ENCODE data around the gene CHML. TPM values are rescaled to one million over a fixed set of nuclear protein-coding genes. Genes with fewer than 3 reads are reported as not detected.

The CHML gene
- total and polyA plus RNA-seq, 10 donors = 2.2 to 14.2 (median 10.6) TPM

DNA sequence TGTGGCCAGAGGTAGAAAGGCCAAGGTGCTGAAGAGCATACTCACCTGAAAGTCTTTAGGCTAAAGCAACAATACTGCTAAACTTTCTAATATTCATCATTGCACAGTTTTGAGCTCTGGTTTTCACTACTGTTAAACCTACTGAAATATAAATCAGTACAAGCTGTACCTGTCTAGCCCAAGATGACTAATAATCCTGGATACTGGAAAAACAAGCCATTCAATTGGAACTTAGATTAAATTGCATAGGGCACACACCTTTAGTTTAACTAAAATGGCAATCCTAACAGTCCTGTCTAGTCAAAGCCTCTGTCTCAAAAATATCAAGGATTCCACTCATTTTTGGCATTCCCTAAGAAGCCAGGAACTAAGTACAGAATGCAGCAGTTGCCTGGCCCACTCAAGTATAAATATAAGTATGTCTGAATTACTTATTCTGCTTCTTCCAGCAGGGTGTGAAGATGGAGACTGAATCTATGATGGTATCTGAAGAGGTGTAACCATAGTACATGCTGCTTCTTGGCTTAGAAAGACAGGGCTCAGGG is 3.1 kb downstream of the CHML start:
- Histone ChIP-seq H3K4me1 (peaks cover 18 to 59% (median 41%) of the 10 kb centered on the region in 6 donors), H3K9me3 (no peaks in the 10 kb centered on the region), H3K27me3 (replicated peaks in 1 of 7) (no peaks in the 10 kb centered on the region), H3K4me3 (peak overlapping the region in 1 of 8 donors; percentile 87), H3K36me3 (peaks cover 0 to 23% (median 8%) of the 10 kb centered on the region in 6 donors), H3K27ac (peak overlapping the region in 1 of 8 donors; percentile 9)
- TF ChIP-seq, protein P1, sequence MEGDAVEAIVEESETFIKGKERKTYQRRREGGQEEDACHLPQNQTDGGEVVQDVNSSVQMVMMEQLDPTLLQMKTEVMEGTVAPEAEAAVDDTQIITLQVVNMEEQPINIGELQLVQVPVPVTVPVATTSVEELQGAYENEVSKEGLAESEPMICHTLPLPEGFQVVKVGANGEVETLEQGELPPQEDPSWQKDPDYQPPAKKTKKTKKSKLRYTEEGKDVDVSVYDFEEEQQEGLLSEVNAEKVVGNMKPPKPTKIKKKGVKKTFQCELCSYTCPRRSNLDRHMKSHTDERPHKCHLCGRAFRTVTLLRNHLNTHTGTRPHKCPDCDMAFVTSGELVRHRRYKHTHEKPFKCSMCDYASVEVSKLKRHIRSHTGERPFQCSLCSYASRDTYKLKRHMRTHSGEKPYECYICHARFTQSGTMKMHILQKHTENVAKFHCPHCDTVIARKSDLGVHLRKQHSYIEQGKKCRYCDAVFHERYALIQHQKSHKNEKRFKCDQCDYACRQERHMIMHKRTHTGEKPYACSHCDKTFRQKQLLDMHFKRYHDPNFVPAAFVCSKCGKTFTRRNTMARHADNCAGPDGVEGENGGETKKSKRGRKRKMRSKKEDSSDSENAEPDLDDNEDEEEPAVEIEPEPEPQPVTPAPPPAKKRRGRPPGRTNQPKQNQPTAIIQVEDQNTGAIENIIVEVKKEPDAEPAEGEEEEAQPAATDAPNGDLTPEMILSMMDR (IDR thresholded peaks at IDR 0.05 in 8 of 11, conservative IDR thresholded peaks at IDR 0.05 in 3 of 11) = no peak
- no peak for TF ChIP-seq POLR2A (IDR thresholded peaks at IDR 0.05)
- TF ChIP-seq POLR2AphosphoS5 (IDR thresholded peaks at IDR 0.05) = no peak
- no peak for DNase-seq
- intact Hi-C loops (cut with DNase I; ENCODE audit: low total_unique reads) = loop anchor here (10.0 kb wide), 1 partner anchor 208 kb away; the partner anchor contains the start of gene EXO1

DNA sequence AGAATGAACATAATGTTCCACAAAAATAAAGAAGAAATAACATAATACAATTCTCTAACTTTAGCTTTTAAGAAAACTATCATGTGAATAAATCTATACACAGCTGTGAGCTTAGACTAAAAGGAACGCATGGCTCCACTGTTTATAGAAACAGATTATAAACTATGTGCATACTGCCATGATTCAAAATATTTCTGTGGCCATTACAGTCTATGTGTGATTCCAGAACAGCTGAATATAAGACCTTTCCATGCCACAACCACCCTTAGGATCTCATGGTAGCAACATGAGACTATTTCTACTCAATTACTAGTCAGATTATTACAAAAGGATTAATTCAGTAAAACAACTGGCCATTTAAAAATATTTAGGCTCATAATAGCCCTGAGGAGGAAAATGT is 3.9 kb downstream of the CHML start:
- Histone ChIP-seq H3K9me3 (no peaks in the 10 kb centered on the region), H3K27ac (peak overlapping the region in 2 of 8 donors; percentile 20 to 25), H3K27me3 (replicated peaks in 1 of 7) (no peaks in the 10 kb centered on the region), H3K36me3 (peaks cover 0 to 30% (median 8%) of the 10 kb centered on the region in 6 donors), H3K4me1 (peaks cover 18 to 59% (median 41%) of the 10 kb centered on the region in 6 donors), H3K4me3 (no peak overlapping the region)
- intact Hi-C loops (cut with DNase I; ENCODE audit: low total_unique reads) = loop anchor here (10.0 kb wide), 1 partner anchor 209 kb away; the partner anchor contains the start of gene EXO1
- 79 to 88% (median 85%) methylated on average over 1 of the region's 1 CpG for WGBS, 5 donors
- DNase-seq = no peak
- no peak for TF ChIP-seq POLR2A (IDR thresholded peaks at IDR 0.05)
- no peak for TF ChIP-seq POLR2AphosphoS5 (IDR thresholded peaks at IDR 0.05)
- TF ChIP-seq, protein P1 (IDR thresholded peaks at IDR 0.05 in 8 of 11, conservative IDR thresholded peaks at IDR 0.05 in 3 of 11) = no peak

DNA sequence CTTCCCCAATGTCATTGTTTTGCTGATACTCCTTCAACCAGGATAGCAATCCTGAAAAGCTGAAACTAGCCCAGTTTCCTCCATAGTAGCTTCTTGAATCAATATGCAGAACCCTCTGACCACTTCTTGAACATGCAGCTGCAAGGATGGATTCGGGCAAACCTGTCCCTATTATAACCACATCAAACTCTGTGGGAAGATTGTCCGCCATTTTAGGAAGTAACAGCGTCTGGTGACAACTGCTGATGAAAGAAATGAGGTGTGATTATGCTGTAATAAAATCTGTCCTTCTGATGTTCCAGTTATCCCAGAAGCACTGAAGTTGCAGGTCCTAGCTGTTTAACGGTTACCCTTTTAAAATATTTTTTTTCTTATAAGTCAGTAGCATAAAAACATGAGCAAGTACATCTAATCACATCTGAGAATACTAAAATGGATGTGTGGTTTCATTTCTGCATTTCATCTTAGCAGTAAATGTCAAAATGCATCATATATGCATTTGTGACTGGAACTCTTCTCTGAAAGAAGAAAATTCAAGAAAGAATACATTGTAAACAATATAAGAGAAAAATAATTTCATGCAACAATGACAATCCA is 4.5 kb downstream of the CHML start:
- no peaks in the 10 kb centered on the region for H3K27me3 ChIP-seq (replicated peaks in 1 of 7)
- WGBS, 5 donors = 53 to 77% (median 70%) methylated on average over 4 of the region's 4 CpGs
- TF ChIP-seq, protein P1 (IDR thresholded peaks at IDR 0.05 in 8 of 11, conservative IDR thresholded peaks at IDR 0.05 in 3 of 11) = no peak
- TF ChIP-seq POLR2A (IDR thresholded peaks at IDR 0.05) (no peak), POLR2AphosphoS5 (IDR thresholded peaks at IDR 0.05) (no peak)
- peak overlapping the region in 1 of 8 donors; percentile 27 for H3K4me3 ChIP-seq
- no peaks in the 10 kb centered on the region for H3K9me3 ChIP-seq
- peaks cover 0 to 30% (median 8%) of the 10 kb centered on the region in 6 donors for H3K36me3 ChIP-seq
- peaks cover 16 to 58% (median 37%) of the 10 kb centered on the region in 6 donors for H3K4me1 ChIP-seq
- peak overlapping the region in 4 of 8 donors; percentile 12 to 25 (median 21) for H3K27ac ChIP-seq
- intact Hi-C loops (cut with DNase I; ENCODE audit: low total_unique reads) = loop anchor here (10.0 kb wide), 1 partner anchor 209 kb away; the partner anchor contains the start of gene EXO1
- no peak for DNase-seq

DNA sequence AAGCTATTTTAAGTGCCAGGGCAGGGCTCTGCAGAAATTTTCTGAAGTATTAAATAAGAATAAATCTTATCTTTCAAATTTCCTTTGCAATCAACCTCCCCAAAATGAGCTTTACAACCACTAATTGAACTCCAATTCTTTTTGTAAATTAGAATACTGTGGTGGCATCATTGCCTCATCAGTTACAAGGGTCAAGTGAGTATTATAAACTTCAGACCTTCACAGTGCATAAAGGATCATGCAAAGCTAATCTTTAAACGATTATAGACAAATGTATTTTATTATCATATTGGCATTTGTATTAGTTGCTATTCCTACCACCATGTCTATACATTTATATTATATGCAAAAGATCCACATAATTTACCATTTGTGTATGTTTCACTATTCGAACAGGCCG is 7.2 kb downstream of the CHML start:
- Histone ChIP-seq H3K27me3 (replicated peaks in 1 of 7) (no peaks in the 10 kb centered on the region), H3K9me3 (no peaks in the 10 kb centered on the region), H3K4me1 (peaks cover 3 to 52% (median 26%) of the 10 kb centered on the region in 6 donors), H3K36me3 (peaks cover 0 to 30% (median 8%) of the 10 kb centered on the region in 6 donors), H3K27ac (no peak overlapping the region), H3K4me3 (no peak overlapping the region)
- intact Hi-C loops (cut with DNase I; ENCODE audit: low total_unique reads) = loop anchor here (10.0 kb wide), 1 partner anchor 212 kb away; the partner anchor contains the start of gene EXO1
- 92 to 97% (median 95%) methylated on average over 3 of the region's 3 CpGs for WGBS, 5 donors
- TF ChIP-seq POLR2A (IDR thresholded peaks at IDR 0.05) (no peak), POLR2AphosphoS5 (IDR thresholded peaks at IDR 0.05) (no peak)
- DNase-seq = no peak
